Mesenchymal stem cell (in vitro differentiated cells and primary cell): ENCODE results near the gene CAPG.

Experiments used
- DNase-seq: peaks from one replicate; pipeline ENCODE4 v3.0.0-alpha.2; 2013
- H2AFZ ChIP-seq: one replicate; pipeline ENCODE4 v1.6.1; 2013; ENCODE audit warnings: low read depth, mild to moderate bottlenecking, control low read depth, inconsistent platforms, low read length, moderate library complexity
- H2AK5ac ChIP-seq: 2 replicates; pipeline ENCODE4 v1.6.1; 2013; ENCODE audit warnings: low read length, moderate library complexity, mild to moderate bottlenecking, inconsistent platforms; ENCODE audit not compliant: severe bottlenecking
- H2BK120ac ChIP-seq: one replicate; pipeline ENCODE4 v1.6.1; 2013; ENCODE audit warnings: low read depth, mild to moderate bottlenecking, inconsistent platforms, low read length, moderate library complexity
- H2BK12ac ChIP-seq, 2 experiments: one replicate each; pipeline ENCODE4 v1.6.1; 2013; ENCODE audit warnings: inconsistent platforms in 2 of 2, low read length in 2 of 2, mild to moderate bottlenecking in 2 of 2, moderate library complexity in 2 of 2, control low read depth in 1 of 2
- H2BK15ac ChIP-seq: one replicate; pipeline ENCODE4 v1.6.1; 2013; ENCODE audit warnings: mild to moderate bottlenecking, low read depth, inconsistent platforms; ENCODE audit not compliant: poor library complexity, severe bottlenecking
- H2BK5ac ChIP-seq: 2 replicates; pipeline ENCODE4 v1.6.1; 2013; ENCODE audit warnings: low read depth, mild to moderate bottlenecking, low read length, control low read depth, inconsistent platforms; ENCODE audit not compliant: poor library complexity, severe bottlenecking
- H3K14ac ChIP-seq, 2 experiments: one replicate each; pipeline ENCODE4 v1.6.1; 2013; ENCODE audit warnings: inconsistent platforms in 2 of 2, low read length in 2 of 2, control low read depth in 1 of 2, mild to moderate bottlenecking in 1 of 2, moderate library complexity in 1 of 2
- H3K18ac ChIP-seq, 2 experiments: one replicate each; pipeline ENCODE4 v1.6.1; 2013; ENCODE audit warnings: inconsistent platforms in 2 of 2, low read length in 2 of 2, control low read depth in 1 of 2, low read depth in 1 of 2, mild to moderate bottlenecking in 1 of 2
- H3K23ac ChIP-seq, 2 experiments: one replicate each; pipeline ENCODE4 v1.6.1; 2013; ENCODE audit warnings: inconsistent platforms in 2 of 2, low read length in 2 of 2, mild to moderate bottlenecking in 2 of 2, moderate library complexity in 2 of 2, control low read depth in 1 of 2
- H3K27ac ChIP-seq: 2 replicates; pipeline ENCODE4 v1.5.1; 2013; ENCODE audit warnings: mild to moderate bottlenecking, moderate library complexity, low read length, control low read depth, inconsistent platforms; ENCODE audit not compliant: poor library complexity, severe bottlenecking
- H3K27me3 ChIP-seq, 2 experiments: 2 replicates each; pipeline versions ENCODE4 v1.6.1 to v1.7.0; 2013; ENCODE audit warnings: low read length in 2 of 2, mild to moderate bottlenecking in 2 of 2, moderate library complexity in 2 of 2, control low read depth in 1 of 2, inconsistent platforms in 1 of 2; ENCODE audit not compliant: control insufficient read depth in 1 of 2, insufficient read depth in 1 of 2
- H3K36me3 ChIP-seq, 2 experiments: 2 replicates each; pipeline versions ENCODE4 v1.6.1 to v1.7.0; 2013; ENCODE audit warnings: low read length in 2 of 2, control low read depth in 1 of 2, inconsistent platforms in 1 of 2, low read depth in 1 of 2, mild to moderate bottlenecking in 1 of 2; ENCODE audit not compliant: insufficient read depth in 2 of 2, control insufficient read depth in 1 of 2
- H3K4ac ChIP-seq, 2 experiments: one replicate each; pipeline ENCODE4 v1.6.1; 2013; ENCODE audit warnings: inconsistent platforms in 2 of 2, low read length in 2 of 2, mild to moderate bottlenecking in 2 of 2, moderate library complexity in 2 of 2, control low read depth in 1 of 2, low read depth in 1 of 2
- H3K4me1 ChIP-seq: 2 replicates; pipeline ENCODE4 v1.6.1; 2013; ENCODE audit warnings: low read depth, low read length, control low read depth; ENCODE audit not compliant: control insufficient read depth, insufficient read depth
- H3K4me2 ChIP-seq: 2 replicates; pipeline ENCODE4 v1.6.1; 2013; ENCODE audit warnings: low read length, mild to moderate bottlenecking, inconsistent platforms; ENCODE audit not compliant: poor library complexity, severe bottlenecking
- H3K4me3 ChIP-seq, 2 experiments: 2 replicates each; pipeline versions ENCODE4 v1.5.1 to v1.7.0; 2013; ENCODE audit warnings: low read length in 2 of 2, mild to moderate bottlenecking in 2 of 2, control low read depth in 1 of 2, low read depth in 1 of 2; ENCODE audit not compliant: insufficient read depth in 1 of 2
- H3K79me1 ChIP-seq: replicated peaks from 2 replicates; pipeline ENCODE4 v1.6.1; 2013; ENCODE audit warnings: mild to moderate bottlenecking, control low read depth, low read length, inconsistent platforms; ENCODE audit not compliant: poor library complexity, severe bottlenecking
- H3K9ac ChIP-seq: 2 replicates; pipeline ENCODE4 v1.7.0; 2013; ENCODE audit warnings: mild to moderate bottlenecking, low read length, moderate library complexity
- H3K9me3 ChIP-seq: 2 replicates; pipeline ENCODE4 v1.7.0; 2013; ENCODE audit warnings: mild to moderate bottlenecking, low read length; ENCODE audit not compliant: control insufficient read depth
- H4K8ac ChIP-seq: one replicate; pipeline ENCODE4 v1.6.1; 2013; ENCODE audit warnings: inconsistent platforms, mild to moderate bottlenecking, low read length, moderate library complexity
- H4K91ac ChIP-seq: one replicate; pipeline ENCODE4 v1.6.1; 2013; ENCODE audit warnings: mild to moderate bottlenecking, low read length, inconsistent platforms
- WGBS: methylation state at CpG from one replicate; pipeline ENCODE4 v1.1.7; 2013; ENCODE audit warnings: mixed read lengths; 5-methylcytosine and 5-hydroxymethylcytosine counted together

Gene CAPG

DNA sequence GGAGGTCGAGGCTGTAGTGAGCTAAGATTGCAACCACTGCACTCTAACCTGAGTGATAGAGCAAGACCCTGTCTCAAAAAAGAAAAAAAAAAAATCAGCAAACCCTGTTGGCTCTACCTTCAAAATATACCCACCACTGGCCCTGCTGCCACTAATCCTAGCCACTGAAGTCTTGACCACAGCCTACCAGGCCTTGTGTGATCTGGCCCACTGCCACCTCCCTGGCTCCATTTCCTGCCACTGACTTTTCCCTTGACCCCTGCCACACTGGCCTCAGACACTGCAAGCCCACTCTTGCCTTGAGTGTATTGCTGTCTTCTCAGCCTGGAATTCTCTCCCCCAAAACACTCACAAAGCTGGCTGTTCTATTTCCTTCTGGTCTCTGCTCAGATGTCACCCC lies 42.1 kb upstream of the CAPG start:
- H3K9ac ChIP-seq = no peak overlapping the region
- H3K79me1 ChIP-seq = no peaks in the 10 kb centered on the region
- H2BK15ac ChIP-seq = no peak overlapping the region
- H3K4me1 ChIP-seq = no peaks in the 10 kb centered on the region
- H2AK5ac ChIP-seq = no peak overlapping the region
- no peak for DNase-seq
- H2AFZ ChIP-seq = peak overlapping the region; percentile 37
- H3K9me3 ChIP-seq = no peaks in the 10 kb centered on the region
- H2BK12ac ChIP-seq = peak overlapping the region; percentile 2 to 83
- H3K14ac ChIP-seq = no peak overlapping the region
- no peaks in the 10 kb centered on the region for H3K27me3 ChIP-seq
- H2BK120ac ChIP-seq = no peak overlapping the region
- H3K36me3 ChIP-seq = no peaks in the 10 kb centered on the region
- peak overlapping the region in 1 of 2 experiments; percentile 35 for H3K4ac ChIP-seq
- H2BK5ac ChIP-seq = no peak overlapping the region
- H3K18ac ChIP-seq = peak overlapping the region in 1 of 2 experiments; percentile 41
- H3K4me3 ChIP-seq = no peak overlapping the region
- no peak overlapping the region for H3K27ac ChIP-seq
- H4K91ac ChIP-seq = no peak overlapping the region
- peak overlapping the region in 1 of 2 experiments; percentile 77 for H3K23ac ChIP-seq
- no peak overlapping the region for H3K4me2 ChIP-seq
- 73% methylated on average over 1 of the region's 1 CpG for WGBS
- H4K8ac ChIP-seq = peak overlapping the region; percentile 66

DNA sequence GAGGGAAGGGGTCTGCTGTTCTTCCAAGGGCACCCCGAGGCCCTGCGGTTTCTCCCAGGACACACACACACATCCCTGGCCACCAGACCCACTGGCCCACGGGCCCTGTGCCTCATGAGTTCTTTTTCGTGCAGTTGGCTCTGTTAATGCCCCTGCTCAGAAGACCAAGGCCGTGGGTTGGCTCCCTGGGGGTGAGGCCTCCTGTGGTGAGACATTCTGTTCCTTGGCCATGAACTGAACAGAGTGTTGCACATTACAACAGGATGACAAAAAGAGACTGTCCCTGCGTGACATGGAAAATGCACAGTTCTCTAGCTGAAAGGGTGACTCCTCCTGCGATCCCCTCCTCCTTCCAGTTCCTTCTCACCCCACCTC lies 39.0 kb upstream of the CAPG start:
- Histone ChIP-seq H3K18ac (no peak overlapping the region), H3K23ac (no peak overlapping the region), H3K4me2 (no peak overlapping the region), H4K91ac (no peak overlapping the region), H3K36me3 (no peaks in the 10 kb centered on the region), H2BK120ac (no peak overlapping the region), H3K9ac (no peak overlapping the region), H4K8ac (peak overlapping the region; percentile 55), H3K27ac (no peak overlapping the region), H2BK12ac (no peak overlapping the region), H3K14ac (no peak overlapping the region), H3K27me3 (no peaks in the 10 kb centered on the region), H3K4me3 (no peak overlapping the region), H2AFZ (no peak overlapping the region), H2BK15ac (no peak overlapping the region), H2AK5ac (no peak overlapping the region), H3K4me1 (peaks cover 5% of the 10 kb centered on the region), H3K4ac (no peak overlapping the region), H2BK5ac (no peak overlapping the region), H3K79me1 (no peaks in the 10 kb centered on the region), H3K9me3 (no peaks in the 10 kb centered on the region)
- WGBS = 95% methylated on average over 7 of the region's 7 CpGs
- DNase-seq = no peak

DNA sequence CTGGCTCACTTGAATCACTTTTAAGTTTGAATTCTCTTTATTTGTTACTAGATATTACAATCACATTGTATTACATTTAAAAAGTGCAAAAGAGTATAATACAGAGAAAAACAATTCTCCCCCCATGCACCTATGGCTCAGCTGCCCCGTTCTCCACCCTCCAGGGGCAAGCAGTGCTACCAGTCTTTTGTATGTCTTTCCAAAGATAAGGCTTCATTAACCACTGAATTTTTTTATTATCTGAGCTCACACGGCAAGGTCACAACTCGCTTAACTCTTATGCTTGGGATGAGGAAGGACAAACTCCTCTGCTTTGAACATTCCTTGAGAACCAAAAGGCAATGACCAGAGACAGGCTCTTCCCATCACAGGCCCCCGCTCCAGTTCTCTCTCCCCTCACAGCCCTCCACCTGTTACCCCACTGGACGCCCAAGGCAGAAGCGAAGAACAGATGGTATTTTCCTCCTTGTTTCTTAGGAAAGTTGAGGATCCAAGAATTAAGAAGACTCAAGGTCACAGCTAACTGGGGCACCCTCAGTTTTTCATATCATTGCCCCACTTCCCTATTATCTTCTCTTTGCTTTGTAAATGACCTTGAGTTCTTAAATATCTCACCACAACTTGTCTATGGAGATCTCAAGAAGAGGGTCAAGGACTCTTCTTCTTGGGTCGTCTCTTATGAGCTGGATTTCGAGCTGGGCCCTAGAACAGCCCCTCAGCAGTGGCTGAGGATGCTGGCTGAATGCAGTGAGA lies 38.5 kb upstream of the CAPG start:
- no peak for DNase-seq
- no peak overlapping the region for H4K8ac ChIP-seq
- H2BK12ac ChIP-seq = no peak overlapping the region
- H4K91ac ChIP-seq = no peak overlapping the region
- no peak overlapping the region for H3K4ac ChIP-seq
- no peak overlapping the region for H3K4me3 ChIP-seq
- H3K27ac ChIP-seq = no peak overlapping the region
- H2BK15ac ChIP-seq = no peak overlapping the region
- no peak overlapping the region for H2BK5ac ChIP-seq
- H3K4me2 ChIP-seq = no peak overlapping the region
- WGBS = 93% methylated on average over 7 of the region's 8 CpGs
- H3K36me3 ChIP-seq = no peaks in the 10 kb centered on the region
- H2AK5ac ChIP-seq = no peak overlapping the region
- no peak overlapping the region for H3K14ac ChIP-seq
- no peak overlapping the region for H3K9ac ChIP-seq
- H3K4me1 ChIP-seq = peaks cover 5% of the 10 kb centered on the region
- H3K9me3 ChIP-seq = no peaks in the 10 kb centered on the region
- no peak overlapping the region for H3K23ac ChIP-seq
- H3K18ac ChIP-seq = no peak overlapping the region
- H2BK120ac ChIP-seq = no peak overlapping the region
- no peaks in the 10 kb centered on the region for H3K79me1 ChIP-seq
- H3K27me3 ChIP-seq = no peaks in the 10 kb centered on the region
- no peak overlapping the region for H2AFZ ChIP-seq

DNA sequence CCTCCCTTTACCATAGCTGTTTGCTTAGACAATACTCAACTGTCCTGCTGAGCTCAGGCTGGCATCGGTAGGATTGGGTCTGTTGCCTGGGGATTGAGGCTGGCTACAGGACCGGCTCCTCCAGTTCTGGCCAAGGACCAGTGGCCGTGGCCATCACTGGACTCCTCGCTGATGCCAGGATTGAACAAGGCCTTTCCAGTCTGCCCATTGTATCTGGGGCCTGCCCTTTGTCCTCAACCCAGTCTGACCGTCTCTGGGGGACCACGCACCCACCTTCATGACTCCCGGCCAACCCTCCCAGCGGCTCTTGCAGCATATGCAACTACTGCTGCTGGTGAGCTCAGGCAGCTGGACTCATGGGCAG lies 37.0 kb upstream of the CAPG start:
- Histone ChIP-seq H3K23ac (no peak overlapping the region), H2BK5ac (no peak overlapping the region), H2AFZ (no peak overlapping the region), H4K8ac (no peak overlapping the region), H3K79me1 (no peaks in the 10 kb centered on the region), H3K27ac (no peak overlapping the region), H3K18ac (peak overlapping the region in 1 of 2 experiments; percentile 46), H3K14ac (no peak overlapping the region), H3K27me3 (no peaks in the 10 kb centered on the region), H3K4me2 (no peak overlapping the region), H3K9me3 (no peaks in the 10 kb centered on the region), H3K4me1 (peaks cover 5% of the 10 kb centered on the region), H3K4ac (no peak overlapping the region), H3K4me3 (no peak overlapping the region), H2AK5ac (no peak overlapping the region), H3K36me3 (no peaks in the 10 kb centered on the region), H4K91ac (peak overlapping the region; percentile 31), H3K9ac (no peak overlapping the region), H2BK12ac (peak overlapping the region in 1 of 2 experiments; percentile 55), H2BK120ac (no peak overlapping the region), H2BK15ac (no peak overlapping the region)
- DNase-seq = no peak
- 96% methylated on average over 8 of the region's 8 CpGs for WGBS
